SK-N-SH (cell line): ENCODE results near the gene EPHB2.

ENCODE experiments used
- EP300 ChIP-seq, 2 experiments: IDR thresholded peaks; 2 replicates each; pipeline versions ENCODE4 v1.4.0 to v1.6.1; 2012; ENCODE audit warnings: borderline replicate concordance in 1 of 2, low read depth in 1 of 2, low read length in 1 of 2
- EZH2phosphoT487 ChIP-seq: fragments of 200-600 bp; sonication (generic); IDR thresholded peaks from 2 replicates; pipeline ENCODE4 v1.6.1; 2017; ENCODE audit warnings: low read depth, mixed run types, mild to moderate bottlenecking, antibody characterized with exemption, moderate library complexity, borderline replicate concordance
- FOSL2 ChIP-seq: IDR thresholded peaks from 2 replicates; pipeline ENCODE4 v1.4.0; 2012; ENCODE audit warnings: low read depth, mild to moderate bottlenecking, moderate library complexity, borderline replicate concordance
- GABPA ChIP-seq: IDR thresholded peaks from 2 replicates; pipeline ENCODE4 v1.4.0; 2012; ENCODE audit warnings: low read depth, mild to moderate bottlenecking
- POLR2AphosphoS5 ChIP-seq: IDR thresholded peaks from 2 replicates; pipeline ENCODE4 v1.6.1; 2012; ENCODE audit warnings: low read depth, low read length
- RAD21 ChIP-seq: IDR thresholded peaks from 2 replicates; pipeline ENCODE4 v1.6.1; 2012; ENCODE audit warnings: mild to moderate bottlenecking, low read length
- SIN3A ChIP-seq: IDR thresholded peaks from 2 replicates; pipeline ENCODE4 v1.6.1; 2012; ENCODE audit warnings: low read depth, mild to moderate bottlenecking, low read length, moderate library complexity, borderline replicate concordance
- TEAD4 ChIP-seq: IDR thresholded peaks from 2 replicates; pipeline ENCODE4 v1.4.0; 2012; ENCODE audit warnings: mild to moderate bottlenecking, borderline replicate concordance; ENCODE audit not compliant: insufficient read depth
- TF ChIP-seq, protein P1 (sequence below): fragments of 200-600 bp; sonication (generic); IDR thresholded peaks from 2 replicates; pipeline ENCODE4 v1.6.1; 2017; ENCODE audit warnings: antibody characterized with exemption, mild to moderate bottlenecking, moderate library complexity
- TF ChIP-seq, protein P2 (sequence below): IDR thresholded peaks from 2 replicates; pipeline ENCODE4 v1.6.1; 2012; ENCODE audit warnings: mild to moderate bottlenecking, low read depth, low read length, moderate library complexity

DNA sequence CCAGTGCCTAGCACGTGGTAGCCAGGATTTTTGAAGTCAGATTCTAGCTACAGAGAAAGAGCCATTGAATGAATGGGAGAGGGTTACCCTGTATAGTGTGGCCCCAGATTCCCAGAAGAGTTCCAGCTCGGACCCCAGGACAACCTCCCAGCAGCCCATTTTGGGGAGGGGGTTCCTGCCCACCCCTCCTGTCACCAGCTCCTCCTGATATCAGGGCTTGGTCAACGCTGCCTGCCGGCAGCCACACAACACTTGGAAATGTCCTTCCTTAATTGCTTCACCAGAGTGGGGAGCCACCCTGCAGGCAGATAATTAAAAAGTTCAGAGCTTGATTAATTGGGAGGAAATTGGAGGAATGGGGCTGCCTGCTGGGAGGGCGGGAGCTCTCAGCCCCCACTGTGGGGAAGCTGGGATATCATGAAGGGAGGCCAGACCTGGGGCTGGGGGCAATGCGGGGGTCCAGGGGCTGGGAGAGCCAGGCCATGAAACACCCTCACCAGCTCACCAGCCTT, 141.6 kb downstream of the EPHB2 start:
- TF ChIP-seq, protein P1, sequence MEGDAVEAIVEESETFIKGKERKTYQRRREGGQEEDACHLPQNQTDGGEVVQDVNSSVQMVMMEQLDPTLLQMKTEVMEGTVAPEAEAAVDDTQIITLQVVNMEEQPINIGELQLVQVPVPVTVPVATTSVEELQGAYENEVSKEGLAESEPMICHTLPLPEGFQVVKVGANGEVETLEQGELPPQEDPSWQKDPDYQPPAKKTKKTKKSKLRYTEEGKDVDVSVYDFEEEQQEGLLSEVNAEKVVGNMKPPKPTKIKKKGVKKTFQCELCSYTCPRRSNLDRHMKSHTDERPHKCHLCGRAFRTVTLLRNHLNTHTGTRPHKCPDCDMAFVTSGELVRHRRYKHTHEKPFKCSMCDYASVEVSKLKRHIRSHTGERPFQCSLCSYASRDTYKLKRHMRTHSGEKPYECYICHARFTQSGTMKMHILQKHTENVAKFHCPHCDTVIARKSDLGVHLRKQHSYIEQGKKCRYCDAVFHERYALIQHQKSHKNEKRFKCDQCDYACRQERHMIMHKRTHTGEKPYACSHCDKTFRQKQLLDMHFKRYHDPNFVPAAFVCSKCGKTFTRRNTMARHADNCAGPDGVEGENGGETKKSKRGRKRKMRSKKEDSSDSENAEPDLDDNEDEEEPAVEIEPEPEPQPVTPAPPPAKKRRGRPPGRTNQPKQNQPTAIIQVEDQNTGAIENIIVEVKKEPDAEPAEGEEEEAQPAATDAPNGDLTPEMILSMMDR = no peak
- TF ChIP-seq GABPA = no peak
- no peak for TF ChIP-seq FOSL2
- TF ChIP-seq SIN3A = no peak
- TF ChIP-seq EZH2phosphoT487 = no peak
- TF ChIP-seq EP300 (IDR thresholded peaks at IDR 0.05; ENCODE audit: borderline replicate concordance in 1 of 2, low read depth in 1 of 2, low read length in 1 of 2) = no peak
- no peak for TF ChIP-seq TEAD4
- TF ChIP-seq, protein P2, sequence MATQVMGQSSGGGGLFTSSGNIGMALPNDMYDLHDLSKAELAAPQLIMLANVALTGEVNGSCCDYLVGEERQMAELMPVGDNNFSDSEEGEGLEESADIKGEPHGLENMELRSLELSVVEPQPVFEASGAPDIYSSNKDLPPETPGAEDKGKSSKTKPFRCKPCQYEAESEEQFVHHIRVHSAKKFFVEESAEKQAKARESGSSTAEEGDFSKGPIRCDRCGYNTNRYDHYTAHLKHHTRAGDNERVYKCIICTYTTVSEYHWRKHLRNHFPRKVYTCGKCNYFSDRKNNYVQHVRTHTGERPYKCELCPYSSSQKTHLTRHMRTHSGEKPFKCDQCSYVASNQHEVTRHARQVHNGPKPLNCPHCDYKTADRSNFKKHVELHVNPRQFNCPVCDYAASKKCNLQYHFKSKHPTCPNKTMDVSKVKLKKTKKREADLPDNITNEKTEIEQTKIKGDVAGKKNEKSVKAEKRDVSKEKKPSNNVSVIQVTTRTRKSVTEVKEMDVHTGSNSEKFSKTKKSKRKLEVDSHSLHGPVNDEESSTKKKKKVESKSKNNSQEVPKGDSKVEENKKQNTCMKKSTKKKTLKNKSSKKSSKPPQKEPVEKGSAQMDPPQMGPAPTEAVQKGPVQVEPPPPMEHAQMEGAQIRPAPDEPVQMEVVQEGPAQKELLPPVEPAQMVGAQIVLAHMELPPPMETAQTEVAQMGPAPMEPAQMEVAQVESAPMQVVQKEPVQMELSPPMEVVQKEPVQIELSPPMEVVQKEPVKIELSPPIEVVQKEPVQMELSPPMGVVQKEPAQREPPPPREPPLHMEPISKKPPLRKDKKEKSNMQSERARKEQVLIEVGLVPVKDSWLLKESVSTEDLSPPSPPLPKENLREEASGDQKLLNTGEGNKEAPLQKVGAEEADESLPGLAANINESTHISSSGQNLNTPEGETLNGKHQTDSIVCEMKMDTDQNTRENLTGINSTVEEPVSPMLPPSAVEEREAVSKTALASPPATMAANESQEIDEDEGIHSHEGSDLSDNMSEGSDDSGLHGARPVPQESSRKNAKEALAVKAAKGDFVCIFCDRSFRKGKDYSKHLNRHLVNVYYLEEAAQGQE = no peak
- no peak for TF ChIP-seq RAD21
- TF ChIP-seq POLR2AphosphoS5 = no peak
